CD14-positive monocyte (primary cell): ENCODE results near the gene SMARCAL1. TPM values are rescaled to one million over a fixed set of nuclear protein-coding genes. Genes with fewer than 3 reads are reported as not detected.
A peak's percentile ranks its signal among the peaks of the same experiment; 100 is the strongest.

Experiments used
- DNase-seq, 3 donors: peaks; one replicate each; pipeline ENCODE4 v3.0.0-alpha.2; 2011 to 2022
- H2AFZ ChIP-seq: 2 replicates; pipeline ENCODE4 v1.6.0; 2012; ENCODE audit warnings: mild to moderate bottlenecking, low read depth, low read length, inconsistent platforms; ENCODE audit not compliant: insufficient read depth, poor library complexity, severe bottlenecking
- H3K27ac ChIP-seq, 2 donors: 1 replicate in 1 of 2; 2 replicates in 1 of 2; pipeline ENCODE4 v1.5.1; 2012 to 2013; ENCODE audit warnings: low read length in 2 of 2, control low read depth in 1 of 2, inconsistent platforms in 1 of 2, low read depth in 1 of 2, mild to moderate bottlenecking in 1 of 2
- H3K27me3 ChIP-seq, 2 donors: one replicate each; pipeline versions ENCODE4 v1.6.0 to v1.6.1; 2011 to 2013; ENCODE audit warnings: low read length in 2 of 2; ENCODE audit not compliant: control insufficient read depth in 2 of 2, insufficient read depth in 2 of 2
- H3K36me3 ChIP-seq, 2 donors: replicated peaks in 1 of 2; 1 replicate in 1 of 2; 2 replicates in 1 of 2; pipeline versions ENCODE4 v1.5.1 to v1.6.1; 2012 to 2013; ENCODE audit warnings: low read length in 2 of 2, control low read depth in 1 of 2, inconsistent platforms in 1 of 2, mild to moderate bottlenecking in 1 of 2; ENCODE audit not compliant: insufficient read depth in 2 of 2, control insufficient read depth in 1 of 2
- H3K4me1 ChIP-seq, 2 donors: 1 replicate in 1 of 2; 2 replicates in 1 of 2; pipeline versions ENCODE4 v1.5.1 to v1.6.1; 2012 to 2013; ENCODE audit warnings: low read length in 2 of 2, control low read depth in 1 of 2, inconsistent platforms in 1 of 2, mild to moderate bottlenecking in 1 of 2, moderate library complexity in 1 of 2; ENCODE audit not compliant: insufficient read depth in 2 of 2, control insufficient read depth in 1 of 2
- H3K4me2 ChIP-seq: replicated peaks from 2 replicates; pipeline ENCODE3; 2012; ENCODE audit warnings: low read length, moderate library complexity, mild to moderate bottlenecking; ENCODE audit not compliant: poor library complexity, severe bottlenecking; ENCODE audit errors: extremely low read depth
- H3K4me3 ChIP-seq, 3 experiments: fragments of 200-600 bp in 1 of 3; sonication (generic) in 1 of 3; replicated peaks in 1 of 3; 1 replicate in 2 of 3; 2 replicates in 1 of 3; pipeline ENCODE4 v1.5.1; 2011 to 2013; ENCODE audit warnings: low read length in 3 of 3, mild to moderate bottlenecking in 3 of 3, control low read depth in 2 of 3, low read depth in 2 of 3, inconsistent platforms in 1 of 3, moderate library complexity in 1 of 3
- H3K79me2 ChIP-seq: 2 replicates; pipeline ENCODE4 v1.6.0; 2012; ENCODE audit warnings: mild to moderate bottlenecking, control low read depth, inconsistent platforms, low read length, moderate library complexity; ENCODE audit not compliant: insufficient read depth
- H3K9ac ChIP-seq: 2 replicates; pipeline ENCODE4 v1.6.0; 2017; ENCODE audit warnings: low read length, mild to moderate bottlenecking; ENCODE audit not compliant: insufficient read depth, poor library complexity, severe bottlenecking
- H3K9me3 ChIP-seq, 2 donors: replicated peaks in 1 of 2; 1 replicate in 1 of 2; 2 replicates in 1 of 2; pipeline versions ENCODE4 v1.5.1 to v1.6.1; 2012 to 2013; ENCODE audit warnings: low read length in 2 of 2, control low read depth in 1 of 2; ENCODE audit not compliant: control insufficient read depth in 1 of 2, insufficient read depth in 1 of 2
- H4K20me1 ChIP-seq: 2 replicates; pipeline ENCODE4 v1.6.0; 2012; ENCODE audit warnings: mild to moderate bottlenecking, low read length, control low read depth, moderate library complexity; ENCODE audit not compliant: insufficient read depth
- H3K27ac Mint-ChIP-seq, 7 donors: one replicate each; pipeline ENCODE4 v1.8.0; 2020; ENCODE audit warnings: mild to moderate bottlenecking in 7 of 7, mixed read lengths in 7 of 7, moderate library complexity in 6 of 7, inconsistent platforms in 2 of 7
- H3K27me3 Mint-ChIP-seq, 3 donors: one replicate each; pipeline ENCODE4 v1.8.0; 2021 to 2022; ENCODE audit warnings: low read depth in 3 of 3, mild to moderate bottlenecking in 3 of 3, mixed read lengths in 3 of 3, moderate library complexity in 3 of 3, inconsistent platforms in 1 of 3
- H3K36me3 Mint-ChIP-seq, 2 donors: one replicate each; pipeline ENCODE4 v1.8.0; 2020; ENCODE audit warnings: mixed read lengths in 2 of 2, inconsistent platforms in 1 of 2, mild to moderate bottlenecking in 1 of 2
- H3K4me1 Mint-ChIP-seq: one replicate; pipeline ENCODE4 v1.8.0; 2020; ENCODE audit warnings: mild to moderate bottlenecking, mixed read lengths
- H3K4me3 Mint-ChIP-seq, 2 donors: one replicate each; pipeline ENCODE4 v1.8.0; 2020; ENCODE audit warnings: mild to moderate bottlenecking in 2 of 2, mixed read lengths in 2 of 2, moderate library complexity in 1 of 2
- H3K9me3 Mint-ChIP-seq, 7 donors: one replicate each; pipeline ENCODE4 v1.8.0; 2020 to 2022; ENCODE audit warnings: mixed read lengths in 7 of 7, mild to moderate bottlenecking in 6 of 7, moderate library complexity in 6 of 7, inconsistent platforms in 2 of 7
- CTCF ChIP-seq: fragments of 200-600 bp; IDR thresholded peaks from one replicate; pipeline ENCODE4 v1.8.0; 2022; ENCODE audit warnings: antibody characterized with exemption, mild to moderate bottlenecking
- WGBS: methylation state at CpG from one replicate; pipeline ENCODE4 v1.1.5; 2013; ENCODE audit warnings: missing lambda C conversion rate; ENCODE audit not compliant: insufficient coverage; 5-methylcytosine and 5-hydroxymethylcytosine counted together
- intact Hi-C, 2 donors: fragments of 100-400 bp; cut with micrococcal nuclease; formaldehyde crosslinking; loops; one replicate each; pipeline versions ENCODE4 v1.15.0 to v1.15.1; 2023
- polyA plus RNA-seq, 3 donors: library from polyadenylated mRNA; depleted of rRNA in 1 of 3; unstranded in 2 of 3; stranded (reverse) in 1 of 3; fragments of 300-500 nt in 2 of 3; fragments of >200 nt in 1 of 3; fragmentation: Illumina TruSeq in 2 of 3; gene quantifications; 1 replicate in 2 of 3; 2 replicates in 1 of 3; pipeline ENCODE4 v1.2.3, GENCODE V29; 2012 to 2021

SMARCAL1 gene
- polyA plus RNA-seq, 3 donors, result 10.5 to 13.3 (median 11.5) TPM

- Mint-ChIP-seq H3K4me1 (peaks cover 5% of the 10 kb centered on the region), H3K4me3 (peak overlapping the region in 1 of 2 donors; percentile 79), H3K27ac (no peak overlapping the region), H3K36me3 (peaks cover 0 to 3% of the 10 kb centered on the region in 2 donors), H3K9me3 (peaks cover 0 to 19% (median 11%) of the 10 kb centered on the region in 7 donors), H3K27me3 (peaks cover 48 to 71% (median 59%) of the 10 kb centered on the region in 3 donors)
- intact Hi-C loops, result no loop called here
- no peaks in the 10 kb centered on the region for H3K36me3 ChIP-seq
- TF ChIP-seq CTCF, result no peak
- H3K4me3 ChIP-seq, result no peak overlapping the region
- no peak overlapping the region for H2AFZ ChIP-seq
- H3K9ac ChIP-seq, result no peak overlapping the region
- no peak for DNase-seq
- no peak overlapping the region for H3K27ac ChIP-seq
- no peaks in the 10 kb centered on the region for H3K4me1 ChIP-seq
- H3K4me2 ChIP-seq, result no peak overlapping the region
- H4K20me1 ChIP-seq, result no peaks in the 10 kb centered on the region
- H3K9me3 ChIP-seq, result peaks cover 0 to 4% of the 10 kb centered on the region in 2 donors
- 57% methylated on average over 2 of the region's 6 CpGs for WGBS
- peaks cover 46 to 51% of the 10 kb centered on the region in 2 donors for H3K27me3 ChIP-seq
- no peaks in the 10 kb centered on the region for H3K79me2 ChIP-seq
Measured at GRCh38 chr2:216372761-216373291, 39.5 kb upstream of the SMARCAL1 start.

- H3K4me1 Mint-ChIP-seq, result peaks cover 5% of the 10 kb centered on the region
- Histone ChIP-seq H3K4me3 (no peak overlapping the region), H3K9me3 (peaks cover 0 to 4% of the 10 kb centered on the region in 2 donors), H2AFZ (no peak overlapping the region), H3K9ac (no peak overlapping the region), H3K27me3 (peaks cover 44 to 46% of the 10 kb centered on the region in 2 donors), H3K4me1 (no peaks in the 10 kb centered on the region), H3K36me3 (no peaks in the 10 kb centered on the region), H3K79me2 (no peaks in the 10 kb centered on the region), H3K27ac (no peak overlapping the region), H3K4me2 (no peak overlapping the region), H4K20me1 (no peaks in the 10 kb centered on the region)
- DNase-seq, result no peak
- intact Hi-C loops, result no loop called here
- H3K36me3 Mint-ChIP-seq, result peaks cover 0 to 3% of the 10 kb centered on the region in 2 donors
- H3K9me3 Mint-ChIP-seq, result peaks cover 0 to 19% (median 11%) of the 10 kb centered on the region in 7 donors
- peaks cover 43 to 60% (median 49%) of the 10 kb centered on the region in 3 donors for H3K27me3 Mint-ChIP-seq
- TF ChIP-seq CTCF, result no peak
- no peak overlapping the region for H3K4me3 Mint-ChIP-seq
- no peak overlapping the region for H3K27ac Mint-ChIP-seq
Measured at GRCh38 chr2:216373896-216374295, 38.4 kb upstream of the SMARCAL1 start.
